GM12878 (cell line): ENCODE data around the gene DCC. TPM values are rescaled to one million over a fixed set of nuclear protein-coding genes. Genes with fewer than 3 reads are reported as not detected.

Experiments
- ATAC-seq: fragments of 200-7000 bp; cut with Tn5 transposase; 3 replicates; pipeline ENCODE4 v1.9.1; 2020; ENCODE audit warnings: mild to moderate bottlenecking, moderate library complexity
- BruUV-seq: library from RNA; stranded (reverse); fragments of 400-500 nt; replicated peaks from 2 replicates; lab custom pipeline; 2021; lab: Mats Ljungman, UMichigan
- CTCF ChIA-PET: fragments of 300-600 bp; sonication (Branson Sonifier 250); formaldehyde crosslinking; extraction: SDS; loops from one replicate; lab custom pipeline; 2021; ENCODE audit warnings: inconsistent platforms; lab: Yijun Ruan, JAX
- POLR2A ChIA-PET: fragments of 350-600 bp; formaldehyde crosslinking; extraction: SDS; loops from one replicate; lab custom pipeline; 2021; ENCODE audit warnings: inconsistent platforms; lab: Charles Lee
- RAD21 ChIA-PET: fragments of 300-600 bp; sonication (Branson Sonifier 250); formaldehyde crosslinking; loops from one replicate; lab custom pipeline; 2023; ENCODE audit warnings: antibody characterized with exemption; ENCODE audit not compliant: unreplicated experiment; lab: Charles Lee
- SMC1A ChIA-PET: fragments of 300-600 bp; sonication (Branson Sonifier 250); formaldehyde crosslinking; loops from one replicate; lab custom pipeline; 2023; ENCODE audit not compliant: unreplicated experiment, uncharacterized antibody; lab: Charles Lee
- DNase-seq: peaks from one replicate; pipeline ENCODE4 v3.0.0-alpha.2; 2011; ENCODE audit warnings: low read depth, low spot score
- FAIRE-seq: peaks from 3 replicates; lab custom pipeline; 2011; peaks lifted over from hg19 to GRCh38; lab: Jason Lieb, UNC
- H2AFZ ChIP-seq: 2 replicates; pipeline ENCODE4 v1.6.0; 2011; ENCODE audit warnings: low read depth, low read length, control low read depth; ENCODE audit not compliant: control insufficient read depth
- H3K27ac ChIP-seq: 2 replicates; pipeline ENCODE4 v1.5.1; 2011; ENCODE audit warnings: control low read depth; ENCODE audit not compliant: control insufficient read depth, insufficient read depth
- H3K27me3 ChIP-seq, 2 experiments: replicated peaks in 1 of 2; 2 replicates each; pipeline versions ENCODE4 v1.6.0 to v1.6.1; 2011; ENCODE audit warnings: low read length in 1 of 2; ENCODE audit not compliant: control insufficient read depth in 2 of 2, insufficient read depth in 2 of 2
- H3K36me3 ChIP-seq, 2 experiments: 2 replicates each; pipeline ENCODE4 v1.5.1; 2011; ENCODE audit warnings: low read length in 1 of 2; ENCODE audit not compliant: control insufficient read depth in 2 of 2, insufficient read depth in 2 of 2
- H3K4me1 ChIP-seq: 2 replicates; pipeline ENCODE4 v1.6.1; 2011; ENCODE audit warnings: mild to moderate bottlenecking, low read length, moderate library complexity, mixed read lengths; ENCODE audit not compliant: control insufficient read depth, insufficient read depth
- H3K4me2 ChIP-seq: 2 replicates; pipeline ENCODE4 v1.6.0; 2011; ENCODE audit warnings: control low read depth; ENCODE audit not compliant: control insufficient read depth, insufficient read depth
- H3K4me3 ChIP-seq: fragments of 200-600 bp; sonication (generic); 2 replicates; pipeline ENCODE4 v1.5.1; 2016
- H3K79me2 ChIP-seq: 2 replicates; pipeline ENCODE4 v1.6.0; 2011; ENCODE audit warnings: low read length; ENCODE audit not compliant: control insufficient read depth, insufficient read depth
- H3K9ac ChIP-seq: 2 replicates; pipeline ENCODE4 v1.8.0; 2011; ENCODE audit warnings: low read length, control low read depth, mixed read lengths; ENCODE audit not compliant: control insufficient read depth, insufficient read depth
- H3K9me3 ChIP-seq: replicated peaks from 3 replicates; pipeline ENCODE4 v1.5.1; 2011; ENCODE audit warnings: mild to moderate bottlenecking, low read length; ENCODE audit not compliant: control insufficient read depth, insufficient read depth
- H4K20me1 ChIP-seq: 2 replicates; pipeline ENCODE4 v1.6.0; 2011; ENCODE audit not compliant: control insufficient read depth, insufficient read depth
- BMI1 ChIP-seq: fragments of 450-650 bp; IDR thresholded peaks from 2 replicates; pipeline ENCODE4 v1.6.1; 2016; ENCODE audit warnings: mild to moderate bottlenecking, moderate library complexity, borderline replicate concordance
- CBFB ChIP-seq: IDR thresholded peaks from 2 replicates; pipeline ENCODE4 v1.6.1; 2016; ENCODE audit warnings: antibody characterized with exemption, low read depth
- CBX5 ChIP-seq: sonication (generic); IDR thresholded peaks from 2 replicates; pipeline ENCODE4 v1.6.1; 2016; ENCODE audit warnings: low read depth, moderate library complexity, mild to moderate bottlenecking, inconsistent platforms
- EP300 ChIP-seq, 2 experiments: fragments of 150-350 bp in 1 of 2; IDR thresholded peaks; 2 replicates each; pipeline ENCODE4 v1.6.1; 2011 to 2012; ENCODE audit warnings: low read depth in 2 of 2, low read length in 2 of 2, borderline replicate concordance in 1 of 2, improper control_type of control experiment in 1 of 2, inconsistent platforms in 1 of 2; ENCODE audit not compliant: control insufficient read depth in 1 of 2
- ESRRA ChIP-seq: IDR thresholded peaks from 2 replicates; pipeline ENCODE4 v1.6.1; 2012; ENCODE audit warnings: mild to moderate bottlenecking, low read length, improper control_type of control experiment
- JUND ChIP-seq: IDR thresholded peaks from 2 replicates; pipeline ENCODE4 v1.6.1; 2012; ENCODE audit warnings: low read depth, mild to moderate bottlenecking, low read length, improper control_type of control experiment, moderate library complexity
- MEF2B ChIP-seq: fragments of 450-650 bp; IDR thresholded peaks from 2 replicates; pipeline ENCODE4 v1.6.1; 2018; ENCODE audit warnings: mild to moderate bottlenecking, moderate library complexity; ENCODE audit not compliant: partially characterized antibody, poor library complexity, severe bottlenecking
- NFIC ChIP-seq: IDR thresholded peaks from 2 replicates; pipeline ENCODE4 v1.6.1; 2012; ENCODE audit warnings: low read depth, mild to moderate bottlenecking, inconsistent platforms, low read length, moderate library complexity
- PKNOX1 ChIP-seq: fragments of 450-650 bp; IDR thresholded peaks from 2 replicates; pipeline ENCODE4 v1.6.1; 2016; ENCODE audit warnings: mild to moderate bottlenecking
- RAD51 ChIP-seq: fragments of 450-650 bp; IDR thresholded peaks from 2 replicates; pipeline ENCODE4 v1.6.1; 2016; ENCODE audit warnings: moderate library complexity, mild to moderate bottlenecking, inconsistent platforms
- SMAD5 ChIP-seq: IDR thresholded peaks from 2 replicates; pipeline ENCODE4 v1.6.1; 2016; ENCODE audit warnings: antibody characterized with exemption, low read depth
- TCF12 ChIP-seq: IDR thresholded peaks from 2 replicates; pipeline ENCODE4 v1.6.1; 2011; ENCODE audit warnings: low read depth, mild to moderate bottlenecking, low read length
- ZNF24 ChIP-seq: fragments of 450-650 bp; IDR thresholded peaks from 2 replicates; pipeline ENCODE4 v1.6.1; 2017; ENCODE audit warnings: antibody characterized with exemption, mild to moderate bottlenecking
- WGBS: methylation state at CpG from one replicate; pipeline ENCODE4 v1.1.6; 2016; ENCODE audit warnings: low lambda C conversion rate; ENCODE audit not compliant: insufficient replicate concordance, insufficient coverage; ENCODE audit errors: missing lambda C conversion rate; 5-methylcytosine and 5-hydroxymethylcytosine counted together
- in situ Hi-C: fragments of 300-500 bp; cut with MboI; formaldehyde crosslinking; loops from 9 replicates; pipeline ENCODE4 v1.14.3; 2018; ENCODE audit warnings: mixed read lengths
- intact Hi-C: fragments of 100-400 bp; cut with micrococcal nuclease; formaldehyde crosslinking; loops from one replicate; pipeline ENCODE4 v1.14.2; 2022; ENCODE audit not compliant: unreplicated experiment
- polyA plus RNA-seq, 11 experiments: library from polyadenylated mRNA; depleted of rRNA in 4 of 11; unstranded in 6 of 11; stranded (reverse) in 5 of 11; fragments of >200 nt; fragmentation: Nextera tagmentation in 4 of 11; fragmentation: Illumina TruSeq in 1 of 11; extraction: Ambion mirVana in 4 of 11; extraction: Trizol in 1 of 11; gene quantifications; 1 replicate in 1 of 11; 2 replicates in 10 of 11; pipeline versions ENCODE4 v1.2.1 to v1.2.3, GENCODE V29; 2011 to 2016; ENCODE audit warnings: inconsistent platforms in 2 of 11, missing spikeins in 2 of 11, low read depth in 1 of 11
- total RNA-seq, 4 experiments: library from RNA; depleted of rRNA in 3 of 4; stranded (reverse); fragments of >200 nt in 3 of 4; fragmentation: Illumina TruSeq in 1 of 4; extraction: Trizol in 1 of 4; gene quantifications; 2 replicates each; pipeline versions ENCODE4 v1.2.1 to v1.2.3, GENCODE V29; 2013 to 2021

DCC gene
- total and polyA plus RNA-seq, 10 of the 15 experiments (the other 5 are each of a cell fraction or from before 2014, with no cell fraction given): 0.01 TPM; not detected in 9

DNA sequence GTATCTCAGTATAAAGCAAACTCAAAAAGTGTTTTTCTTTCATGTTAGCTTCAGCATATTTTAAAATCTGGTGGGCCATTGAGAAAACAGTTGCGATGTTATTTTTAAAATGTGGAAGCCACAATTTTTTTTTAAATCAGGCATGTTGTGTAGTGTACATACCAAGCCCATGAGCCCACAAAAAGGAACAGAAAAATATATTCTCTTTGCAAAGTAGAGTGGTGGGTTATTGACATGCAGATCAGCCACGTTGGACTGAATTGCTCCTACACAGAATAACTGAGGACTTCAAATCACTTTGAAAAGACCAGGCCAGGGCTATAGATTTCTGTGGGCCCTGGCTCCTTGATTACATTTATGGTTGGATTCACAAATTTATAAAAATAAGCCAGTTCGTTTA lies 774.4 kb downstream of the DCC start:
- BruUV-seq: no TSS peak

More for the DNA sequence above, 774.4 kb downstream of the DCC start:
- H3K9me3 ChIP-seq: no peaks in the 10 kb centered on the region; the same call in 2 of the 3 replicates
- ChIA-PET SMC1A (no interaction called here), CTCF (no interaction called here)
- H3K27ac ChIP-seq: no peak overlapping the region
- no peak for ATAC-seq
- H3K4me2 ChIP-seq: no peak overlapping the region
- H3K36me3 ChIP-seq: no peaks in the 10 kb centered on the region
- intact Hi-C loops: no loop called here
- 33% methylated on average over 3 of the region's 3 CpGs for WGBS
- in situ Hi-C loops: no loop called here
- no peaks in the 10 kb centered on the region for H3K79me2 ChIP-seq
- H3K4me1 ChIP-seq: no peaks in the 10 kb centered on the region
- no peaks in the 10 kb centered on the region for H4K20me1 ChIP-seq
- H3K9ac ChIP-seq: no peak overlapping the region
- TF ChIP-seq CBFB: no peak
- no peak for TF ChIP-seq JUND
- TF ChIP-seq NFIC: no peak
- no peak for TF ChIP-seq ESRRA
- TF ChIP-seq RAD51: no peak
- no peak for TF ChIP-seq TCF12
- TF ChIP-seq CBX5: no peak
- TF ChIP-seq SMAD5: no peak
- TF ChIP-seq BMI1: no peak
- TF ChIP-seq ZNF24: no peak
- TF ChIP-seq MEF2B: no peak
- TF ChIP-seq EP300 (IDR thresholded peaks at IDR 0.05; ENCODE audit: borderline replicate concordance in 1 of 2, control insufficient read depth in 1 of 2, low read depth in 2 of 2, low read length in 2 of 2): no peak
- no peak for TF ChIP-seq PKNOX1
- TF ChIP-seq, all 136 proteins: peak for 0
- ChIA-PET POLR2A (no interaction called here), RAD21 (no interaction called here)
- H3K4me3 ChIP-seq: no peak overlapping the region
- FAIRE-seq: no peak
- DNase-seq: no peak
- H3K27me3 ChIP-seq: no peaks in the 10 kb centered on the region
- H2AFZ ChIP-seq: no peak overlapping the region
